HUES64 (cell line): Measurements from ENCODE around the gene VCX2.
"Not testable (repeated sequence)": the region's sequence is repeated elsewhere in the genome, so short reads cannot be mapped to it uniquely, and the experiment has no call there.

Experiments used
- H3K27ac ChIP-seq: 2 replicates; pipeline ENCODE4 v1.7.0; 2013; ENCODE audit warnings: low read depth, low read length, inconsistent platforms
- H3K27me3 ChIP-seq: 2 replicates; pipeline ENCODE4 v1.6.1; 2013; ENCODE audit warnings: mild to moderate bottlenecking, low read length; ENCODE audit not compliant: insufficient read depth
- H3K36me3 ChIP-seq: 2 replicates; pipeline ENCODE4 v1.6.1; 2013; ENCODE audit warnings: mild to moderate bottlenecking, low read length; ENCODE audit not compliant: insufficient read depth
- H3K4me1 ChIP-seq: 2 replicates; pipeline ENCODE4 v1.6.1; 2013; ENCODE audit warnings: mild to moderate bottlenecking, low read length, moderate library complexity; ENCODE audit not compliant: insufficient read depth
- H3K4me3 ChIP-seq: 2 replicates; pipeline ENCODE4 v1.5.1; 2013; ENCODE audit warnings: mild to moderate bottlenecking, low read length, moderate library complexity
- H3K9ac ChIP-seq: 2 replicates; pipeline ENCODE4 v1.6.1; 2013; ENCODE audit warnings: mild to moderate bottlenecking, low read depth, low read length
- H3K9me3 ChIP-seq: 2 replicates; pipeline ENCODE4 v1.6.1; 2013; ENCODE audit warnings: low read depth, low read length; ENCODE audit not compliant: insufficient read depth
- WGBS: fragments of 150-250, 120-280 bp; methylation state at CpG from one replicate; pipeline ENCODE4 v1.1.7; 2013; ENCODE audit warnings: missing lambda C conversion rate; 5-methylcytosine and 5-hydroxymethylcytosine counted together

VCX2 gene

DNA sequence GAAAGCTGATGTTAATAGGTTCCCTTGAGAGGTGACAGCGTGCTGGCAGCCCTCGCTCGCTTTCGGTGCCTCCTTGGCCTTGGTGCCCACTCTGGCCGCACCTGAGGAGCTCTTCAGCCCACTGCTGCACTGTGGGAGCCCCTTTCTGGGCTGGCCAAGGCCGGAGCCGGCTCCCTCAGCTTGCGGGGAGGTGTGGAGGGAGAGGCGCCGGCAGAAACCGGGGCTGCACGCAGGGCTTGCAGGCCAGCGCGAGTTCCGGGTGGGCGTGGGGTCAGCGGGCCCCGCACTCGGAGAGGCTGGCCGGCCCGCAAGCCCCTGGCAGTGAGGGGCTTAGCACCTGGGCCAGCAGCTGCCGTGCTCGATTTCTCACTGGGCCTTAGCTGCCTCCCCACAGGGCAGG, 49.7 kb downstream of the VCX2 start:
- not testable (repeated sequence) for H3K4me3 ChIP-seq, H3K9me3 ChIP-seq, H3K27me3 ChIP-seq, H3K27ac ChIP-seq, H3K4me1 ChIP-seq, H3K9ac ChIP-seq, H3K36me3 ChIP-seq
- 97% methylated on average over 21 of the region's 23 CpGs for WGBS
